Stimulated activated memory B cell treated with anti-CD40 and anti-IgM and Interleukin-4, amounts not matched to agents 10 μg/mL and 1 μg/mL and 100 μg/mL, for 72 hours (primary cell): Measurements from ENCODE around the gene DPP6.
"Not testable (repeated sequence)": the region's sequence is repeated elsewhere in the genome, so short reads cannot be mapped to it uniquely, and the experiment has no call there.

Source experiments
- ATAC-seq: fragments of 150-1000 bp; cut with Tn5 transposase; 2 replicates; pipeline ENCODE4 v1.10.0; 2021
- H3K27ac Mint-ChIP-seq: one replicate; pipeline ENCODE4 v1.8.0; 2022; ENCODE audit warnings: mild to moderate bottlenecking, mixed read lengths
- H3K27me3 Mint-ChIP-seq: one replicate; pipeline ENCODE4 v1.8.0; 2022; ENCODE audit warnings: mixed read lengths
- H3K36me3 Mint-ChIP-seq: one replicate; pipeline ENCODE4 v1.8.0; 2022; ENCODE audit warnings: mixed read lengths
- H3K4me1 Mint-ChIP-seq: one replicate; pipeline ENCODE4 v1.8.0; 2022; ENCODE audit warnings: mixed read lengths
- H3K4me3 Mint-ChIP-seq: one replicate; pipeline ENCODE4 v1.8.0; 2022; ENCODE audit warnings: mild to moderate bottlenecking, moderate library complexity, mixed read lengths
- H3K9me3 Mint-ChIP-seq: one replicate; pipeline ENCODE4 v1.8.0; 2022; ENCODE audit warnings: mixed read lengths

The DPP6 gene

DNA sequence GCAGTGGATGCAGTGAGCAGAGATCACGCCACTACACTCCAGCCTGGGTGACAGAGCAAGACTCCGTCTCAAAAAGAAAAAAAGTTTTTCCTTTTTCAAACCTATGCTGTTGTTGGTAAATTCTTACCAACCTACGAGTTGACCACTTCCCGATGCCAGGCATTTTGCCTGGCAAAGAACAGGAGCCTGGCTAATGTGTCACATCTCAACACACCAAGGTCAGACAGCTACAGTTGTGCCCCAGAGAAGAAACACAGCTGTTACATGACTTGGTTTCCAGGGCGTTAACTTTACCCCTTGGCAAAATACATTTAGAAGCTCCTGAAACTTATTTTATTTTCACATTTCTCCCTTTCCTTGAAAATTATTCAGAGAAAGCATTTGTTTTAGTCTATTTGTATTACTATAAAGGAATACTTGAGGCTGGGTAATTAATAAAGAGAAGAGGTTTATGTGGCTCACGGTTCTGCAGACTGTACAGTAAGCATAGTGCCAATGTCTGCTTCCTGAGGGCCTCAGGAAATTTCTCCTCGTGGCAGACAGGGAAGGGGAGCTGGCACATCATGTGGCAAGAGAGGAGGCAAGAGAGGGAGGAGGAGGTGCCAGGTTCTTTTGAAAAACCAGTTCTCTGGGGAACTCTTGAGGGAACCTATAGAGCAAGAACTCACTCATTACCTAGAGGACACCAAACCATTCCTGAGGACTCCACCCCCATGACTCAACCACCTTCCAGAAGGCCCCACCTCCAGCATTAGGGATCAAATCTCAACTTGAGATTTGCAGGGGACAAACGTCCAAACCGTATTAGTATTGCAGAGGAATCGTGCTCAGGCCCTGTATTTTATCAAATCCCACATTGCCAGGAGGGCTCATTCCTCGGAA is 867.4 kb downstream of the DPP6 start:
- Mint-ChIP-seq H3K27me3 (peaks cover 26% of the 10 kb centered on the region), H3K27ac (no peak overlapping the region), H3K9me3 (no peaks in the 10 kb centered on the region), H3K4me3 (no peak overlapping the region), H3K36me3 (no peaks in the 10 kb centered on the region), H3K4me1 (no peaks in the 10 kb centered on the region)
- ATAC-seq = no peak

DNA sequence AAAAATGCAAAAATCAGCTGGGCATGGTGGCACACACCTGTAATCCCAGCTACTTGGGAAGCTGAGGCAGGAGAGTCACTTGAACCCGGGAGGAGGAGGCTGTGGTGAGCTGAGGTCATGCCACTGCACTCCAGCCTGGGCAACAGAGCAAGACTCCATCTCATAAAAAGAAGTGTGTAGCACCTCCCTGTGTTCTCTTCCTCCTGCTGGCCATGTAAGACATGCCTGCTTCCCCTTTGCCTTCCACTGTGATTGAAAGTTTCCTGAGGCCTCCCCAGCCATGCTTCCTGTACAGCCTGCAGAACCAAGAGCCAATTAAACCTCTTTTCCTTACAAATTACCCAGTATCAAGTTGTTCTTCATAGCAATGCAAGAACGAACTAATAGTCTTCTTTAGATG is 870.3 kb downstream of the DPP6 start:
- not testable (repeated sequence) for H3K9me3 Mint-ChIP-seq, H3K36me3 Mint-ChIP-seq, H3K27me3 Mint-ChIP-seq, H3K27ac Mint-ChIP-seq, H3K4me3 Mint-ChIP-seq, ATAC-seq, H3K4me1 Mint-ChIP-seq

DNA sequence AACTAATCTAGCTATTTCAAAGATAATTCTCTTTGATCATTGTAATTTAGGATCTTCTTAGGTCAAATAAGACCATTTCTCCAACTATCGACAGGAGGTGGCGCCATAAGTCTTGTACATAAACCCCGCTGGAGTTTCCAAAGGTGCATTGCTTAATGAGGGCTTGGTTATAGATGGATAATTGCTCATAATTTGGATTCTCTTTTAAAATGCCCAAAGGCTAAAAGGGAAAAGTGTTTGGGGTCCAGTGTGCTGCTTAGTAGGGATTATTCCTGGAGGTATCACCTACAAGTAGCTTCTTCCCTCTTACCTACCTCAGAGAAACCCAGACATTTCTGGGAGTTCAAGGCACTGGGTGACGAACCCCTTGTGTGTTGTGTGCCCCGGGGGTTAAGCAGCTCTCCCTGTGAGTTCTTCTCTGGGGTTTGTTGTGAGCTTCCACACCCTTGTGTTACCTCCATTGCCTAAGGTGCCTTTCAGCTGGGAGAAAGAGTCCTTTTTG is 875.5 kb downstream of the DPP6 start:
- H3K4me1 Mint-ChIP-seq = peaks cover 36% of the 10 kb centered on the region
- ATAC-seq = peak; percentile 75
- peak overlapping the region; percentile 100 for H3K27ac Mint-ChIP-seq
- H3K36me3 Mint-ChIP-seq = peaks cover 8% of the 10 kb centered on the region
- H3K27me3 Mint-ChIP-seq = no peaks in the 10 kb centered on the region
- no peaks in the 10 kb centered on the region for H3K9me3 Mint-ChIP-seq
- peak overlapping the region; percentile 95 for H3K4me3 Mint-ChIP-seq

DNA sequence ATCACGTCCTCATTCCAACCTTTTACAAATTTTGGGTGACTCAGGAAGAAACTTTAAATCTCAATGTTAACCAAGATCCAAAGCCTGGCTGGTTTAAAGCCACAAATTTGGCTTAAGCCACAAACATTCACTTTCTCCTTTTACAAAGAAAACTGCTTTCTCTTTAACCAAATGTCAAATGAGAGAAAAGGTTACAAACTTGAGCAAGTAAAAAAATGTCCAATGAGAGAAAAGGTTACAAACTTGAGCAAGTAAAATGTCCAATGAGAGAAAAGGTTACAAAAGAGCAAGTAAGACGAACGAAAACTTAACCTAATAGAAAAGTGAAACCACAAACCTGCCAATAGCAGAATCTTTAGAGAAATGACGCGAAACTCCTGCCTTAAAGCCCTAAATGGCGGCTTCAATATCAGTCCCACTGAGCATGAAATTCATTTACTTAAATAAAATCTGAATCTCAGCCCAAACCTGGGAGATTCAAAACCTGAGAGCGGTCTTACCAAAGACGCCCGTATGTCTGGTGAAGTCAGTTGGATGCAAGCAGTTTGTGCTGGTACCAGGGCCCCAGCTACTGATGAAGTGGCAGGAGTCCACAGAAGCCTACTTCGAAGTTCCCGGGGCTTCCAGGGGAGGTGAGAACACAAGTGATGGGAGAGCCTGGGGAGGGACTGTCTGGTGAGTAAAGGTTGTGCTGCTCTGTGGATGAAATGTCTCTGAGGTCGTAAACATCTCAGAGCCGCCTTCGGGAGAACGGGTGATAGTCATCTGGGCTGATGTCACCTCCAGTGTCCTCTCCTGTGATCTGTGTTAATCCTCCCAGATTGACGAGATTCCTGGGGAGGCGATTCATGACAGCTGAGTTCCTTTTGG is 876.2 kb downstream of the DPP6 start:
- no peaks in the 10 kb centered on the region for H3K9me3 Mint-ChIP-seq
- H3K27ac Mint-ChIP-seq = peak overlapping the region; percentile 100
- H3K4me1 Mint-ChIP-seq = peaks cover 36% of the 10 kb centered on the region
- no peaks in the 10 kb centered on the region for H3K27me3 Mint-ChIP-seq
- H3K4me3 Mint-ChIP-seq = peak overlapping the region; percentile 95
- ATAC-seq = peak; percentile 91
- peaks cover 14% of the 10 kb centered on the region for H3K36me3 Mint-ChIP-seq

DNA sequence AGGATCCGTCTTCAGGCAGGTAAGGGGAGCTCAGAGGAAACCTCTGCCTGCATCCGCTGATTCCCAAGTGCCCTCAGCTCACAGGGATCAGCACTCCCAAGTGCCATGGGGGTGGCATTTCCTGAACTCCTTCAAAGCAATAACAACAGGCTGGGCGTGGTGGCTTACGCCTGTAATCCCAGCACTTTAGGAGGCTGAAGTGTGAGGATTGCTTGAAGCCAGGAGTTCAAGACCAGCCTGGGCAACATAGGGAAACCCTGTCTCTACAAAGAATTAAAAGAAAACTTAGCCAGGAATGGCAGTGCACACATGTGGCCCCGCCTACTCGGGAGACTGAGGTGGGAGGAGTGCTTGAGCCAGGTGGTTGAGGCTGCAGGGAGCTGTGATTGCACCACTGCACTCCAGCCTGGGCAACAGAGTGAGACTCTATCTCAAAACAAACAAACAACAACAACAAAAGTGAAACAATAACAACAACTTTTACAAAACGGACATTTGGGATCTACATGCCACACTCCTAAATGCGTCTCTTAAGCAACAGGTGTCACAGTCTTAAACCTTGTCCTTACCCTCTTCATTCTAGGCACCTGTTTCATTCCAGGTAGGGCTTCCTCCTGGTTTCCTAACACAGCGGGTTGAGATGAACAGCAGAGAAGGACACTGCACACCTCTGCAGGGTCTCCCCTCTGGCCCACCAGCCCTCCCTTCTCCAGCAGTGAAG is 877.0 kb downstream of the DPP6 start:
- Mint-ChIP-seq H3K4me3 (peak overlapping the region; percentile 95), H3K9me3 (peaks cover 3% of the 10 kb centered on the region), H3K36me3 (peaks cover 22% of the 10 kb centered on the region), H3K27ac (peak overlapping the region; percentile 100), H3K4me1 (peaks cover 36% of the 10 kb centered on the region), H3K27me3 (no peaks in the 10 kb centered on the region)
- no peak for ATAC-seq

DNA sequence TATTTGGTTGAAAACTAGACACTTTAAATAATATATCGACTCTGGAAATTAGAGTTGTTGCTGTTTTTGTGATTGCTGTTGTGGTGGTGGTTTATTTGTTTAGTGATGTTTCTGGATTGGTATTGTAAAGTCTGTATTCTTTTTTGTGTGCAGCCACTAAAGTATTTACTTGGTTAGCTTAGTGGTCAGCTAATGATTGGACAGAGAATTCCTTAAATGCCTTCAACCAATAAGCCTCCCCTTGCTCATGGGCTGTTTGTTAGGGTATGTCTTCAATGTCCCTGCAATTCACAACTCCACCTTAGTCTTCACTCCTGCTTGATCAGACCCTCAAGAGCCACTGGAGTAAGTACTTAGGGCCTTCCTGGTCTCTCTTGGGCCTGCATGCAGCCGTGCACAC is 879.7 kb downstream of the DPP6 start:
- Mint-ChIP-seq H3K9me3 (peaks cover 12% of the 10 kb centered on the region), H3K4me3 (no peak overlapping the region), H3K27me3 (no peaks in the 10 kb centered on the region), H3K27ac (no peak overlapping the region), H3K36me3 (peaks cover 48% of the 10 kb centered on the region), H3K4me1 (peaks cover 36% of the 10 kb centered on the region)
- ATAC-seq = no peak

DNA sequence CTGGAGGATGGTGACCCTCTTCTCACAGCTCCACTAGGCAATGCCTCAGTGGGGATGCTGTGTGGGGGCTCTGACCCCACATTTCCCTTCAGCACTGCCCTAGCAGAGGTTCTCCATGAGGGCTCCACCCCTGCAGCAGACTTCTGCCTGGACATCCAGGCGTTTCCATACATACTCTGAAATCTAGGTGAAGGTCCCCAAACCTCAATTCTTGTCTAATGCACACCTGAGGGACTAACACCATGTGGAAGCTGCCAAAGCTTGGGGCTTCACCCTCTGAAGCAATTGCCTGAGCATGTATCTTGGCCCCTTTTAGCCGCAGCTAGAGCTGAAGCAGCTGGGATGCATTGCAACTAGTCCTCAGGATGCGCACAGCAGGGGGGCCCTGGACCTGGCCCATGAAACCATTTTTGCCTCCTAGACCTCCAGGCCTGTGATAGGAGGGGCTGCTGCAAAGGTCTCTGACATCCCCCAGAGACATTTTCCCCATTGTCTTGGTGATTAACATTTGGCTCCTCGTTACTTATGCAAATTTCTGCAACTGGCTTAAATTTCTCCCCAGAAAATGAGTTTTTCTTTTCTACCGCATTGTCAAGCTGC is 882.3 kb downstream of the DPP6 start:
- Mint-ChIP-seq H3K9me3 (peaks cover 12% of the 10 kb centered on the region), H3K4me1 (peaks cover 37% of the 10 kb centered on the region), H3K36me3 (peaks cover 48% of the 10 kb centered on the region)
- H3K4me3 Mint-ChIP-seq, ATAC-seq, H3K27ac Mint-ChIP-seq, H3K27me3 Mint-ChIP-seq: not testable (repeated sequence)

DNA sequence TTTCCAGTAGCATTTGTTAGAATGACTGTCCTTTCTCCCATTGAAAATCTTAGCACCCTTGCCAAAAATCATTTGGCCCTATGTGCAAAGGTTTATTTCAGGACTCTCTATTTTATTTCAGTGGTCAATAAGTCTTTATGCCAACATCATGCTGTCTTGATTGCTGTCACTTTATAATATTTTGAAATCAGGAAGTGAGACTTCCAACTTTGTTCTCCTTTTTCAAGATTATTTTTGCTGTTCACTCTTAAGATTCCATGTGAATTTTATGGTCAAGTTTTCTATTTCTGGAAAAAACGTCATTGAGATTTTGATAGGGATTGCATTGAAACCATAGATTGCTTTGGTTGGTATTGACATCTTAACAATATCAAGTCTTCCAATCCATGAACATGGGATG is 885.6 kb downstream of the DPP6 start:
- Mint-ChIP-seq H3K27me3 (no peaks in the 10 kb centered on the region), H3K4me3 (no peak overlapping the region), H3K4me1 (peaks cover 13% of the 10 kb centered on the region), H3K27ac (no peak overlapping the region), H3K36me3 (peaks cover 60% of the 10 kb centered on the region), H3K9me3 (peaks cover 12% of the 10 kb centered on the region)
- no peak for ATAC-seq

DNA sequence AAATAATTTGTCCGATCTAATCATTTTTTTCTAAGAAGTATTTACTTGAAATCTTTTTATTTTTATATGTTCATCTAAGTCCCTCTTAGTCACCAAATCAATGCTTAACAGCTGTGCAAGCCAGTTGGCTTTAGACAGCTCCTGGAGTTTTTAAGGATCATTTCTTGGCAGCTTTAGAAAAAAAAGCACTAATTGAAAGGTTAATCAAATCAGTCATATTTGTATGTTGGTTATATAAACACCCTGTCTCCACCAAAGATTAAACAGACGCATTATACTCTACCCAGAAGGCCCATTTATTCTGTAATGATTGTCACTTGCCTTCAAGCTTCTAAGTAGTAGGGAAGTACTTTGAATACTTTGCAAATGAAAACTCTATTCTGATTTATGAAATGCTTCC is 890.5 kb downstream of the DPP6 start:
- H3K9me3 Mint-ChIP-seq = no peaks in the 10 kb centered on the region
- H3K4me1 Mint-ChIP-seq = peaks cover 9% of the 10 kb centered on the region
- ATAC-seq = no peak
- H3K27me3 Mint-ChIP-seq = no peaks in the 10 kb centered on the region
- H3K27ac Mint-ChIP-seq = no peak overlapping the region
- no peak overlapping the region for H3K4me3 Mint-ChIP-seq
- H3K36me3 Mint-ChIP-seq = peaks cover 41% of the 10 kb centered on the region
